GM19467 (cell line): ENCODE data around the gene GNL3.
"Not testable (repeated sequence)": the region's sequence is repeated elsewhere in the genome, so short reads cannot be mapped to it uniquely, and the experiment has no call there.

Source experiments
- ATAC-seq: cut with Tn5 transposase; IDR thresholded peaks from one replicate; pipeline ENCODE4 v1.9.1; 2021; ENCODE audit warnings: mild to moderate bottlenecking, moderate library complexity; ENCODE audit not compliant: unreplicated experiment

Gene GNL3

GRCh38 chr3:52719618-52720017, 33.8 kb downstream of the GNL3 start:
- no peak for ATAC-seq

GRCh38 chr3:52721002-52721729, 35.3 kb downstream of the GNL3 start:
- no peak for ATAC-seq

GRCh38 chr3:52721730-52722008, 35.8 kb downstream of the GNL3 start:
- ATAC-seq: no peak

GRCh38 chr3:52722491-52722890, 36.7 kb downstream of the GNL3 start:
- no peak for ATAC-seq

GRCh38 chr3:52723935-52724334, 38.1 kb downstream of the GNL3 start:
- no peak for ATAC-seq

- no peak for ATAC-seq
These were observed 38.7 kb downstream of the GNL3 start for GRCh38 chr3:52724511-52724910.

- not testable (repeated sequence) for ATAC-seq
These were observed 42.9 kb downstream of the GNL3 start for GRCh38 chr3:52728753-52729152.

GRCh38 chr3:52730681-52731080, 44.8 kb downstream of the GNL3 start:
- ATAC-seq: no peak

GRCh38 chr3:52731590-52731989, 45.8 kb downstream of the GNL3 start:
- ATAC-seq: no peak

- ATAC-seq: no peak
These were observed 47.5 kb downstream of the GNL3 start for GRCh38 chr3:52733256-52733891.

- ATAC-seq: no peak
These were observed 53.9 kb downstream of the GNL3 start for GRCh38 chr3:52739730-52740129.

GRCh38 chr3:52742418-52743041, 56.7 kb downstream of the GNL3 start:
- no peak for ATAC-seq

- no peak for ATAC-seq
These were observed 57.3 kb downstream of the GNL3 start for GRCh38 chr3:52743152-52743551.

GRCh38 chr3:52743721-52744120, 57.9 kb downstream of the GNL3 start:
- ATAC-seq: no peak
